Effector CD8-positive, alpha-beta T cell (primary cell): ENCODE results near the gene FAM53A.

ENCODE experiments used
- DNase-seq: peaks from one replicate; lab custom pipeline; 2025; lab: John Stamatoyannopoulos, UW
- total RNA-seq, 4 experiments: gene quantifications; one replicate each; lab custom pipeline; 2026; lab: John Stamatoyannopoulos, UW

Gene FAM53A
- total RNA-seq, result 0.54 to 2.5 (median 2.0) reads per million in 4 experiments

- peak; percentile 36 for DNase-seq
These were observed at the start of gene FAM53A for GRCh38 chr4:1683736-1684505. Gene FAM53A, minus strand, starts transcription at chr4:1684313. Its CDS starts 15,572 bp downstream, at chr4:1668741.

- DNase-seq, result no peak
These were observed 48.8 kb upstream of the FAM53A start for GRCh38 chr4:1732911-1733310.

GRCh38 chr4:1731180-1731579 is 47.1 kb upstream of the FAM53A start:
- DNase-seq, result no peak

- DNase-seq, result no peak
These were observed 46.5 kb upstream of the FAM53A start for GRCh38 chr4:1730532-1731135.

GRCh38 chr4:1728061-1728980 is 44.2 kb upstream of the FAM53A start:
- no peak for DNase-seq

- DNase-seq, result no peak
These were observed 43.3 kb upstream of the FAM53A start for GRCh38 chr4:1727117-1728031.

GRCh38 chr4:1726146-1726934 is 42.2 kb upstream of the FAM53A start:
- peak; percentile 90 for DNase-seq

- DNase-seq, result no peak
These were observed 41.4 kb upstream of the FAM53A start for GRCh38 chr4:1725521-1725920.

GRCh38 chr4:1723131-1723801 is 39.2 kb upstream of the FAM53A start:
- no peak for DNase-seq

GRCh38 chr4:1722551-1723118 is 38.5 kb upstream of the FAM53A start:
- DNase-seq, result no peak

GRCh38 chr4:1721666-1722550 is 37.8 kb upstream of the FAM53A start:
- DNase-seq, result no peak

- peak; percentile 95 for DNase-seq
These were observed 37.0 kb upstream of the FAM53A start, which contains the start of the genes TACC3 and TMEM129 for GRCh38 chr4:1721003-1721665. Gene TACC3, plus strand, starts transcription at chr4:1721521. Its CDS starts 1,901 bp downstream, at chr4:1723422. Gene TMEM129, minus strand, starts transcription at chr4:1721323. Its CDS starts 486 bp downstream, at chr4:1720837.

GRCh38 chr4:1720163-1720983 is 36.3 kb upstream of the FAM53A start:
- no peak for DNase-seq

- DNase-seq, result no peak
These were observed 34.2 kb upstream of the FAM53A start for GRCh38 chr4:1718095-1718850.

- no peak for DNase-seq
These were observed 33.3 kb upstream of the FAM53A start for GRCh38 chr4:1717129-1718094.
